ENCODE results near the gene TUFM.
"Not testable (repeated sequence)": the region's sequence is repeated elsewhere in the genome, so short reads cannot be mapped to it uniquely, and the experiment has no call there.

TUFM gene

DNA sequence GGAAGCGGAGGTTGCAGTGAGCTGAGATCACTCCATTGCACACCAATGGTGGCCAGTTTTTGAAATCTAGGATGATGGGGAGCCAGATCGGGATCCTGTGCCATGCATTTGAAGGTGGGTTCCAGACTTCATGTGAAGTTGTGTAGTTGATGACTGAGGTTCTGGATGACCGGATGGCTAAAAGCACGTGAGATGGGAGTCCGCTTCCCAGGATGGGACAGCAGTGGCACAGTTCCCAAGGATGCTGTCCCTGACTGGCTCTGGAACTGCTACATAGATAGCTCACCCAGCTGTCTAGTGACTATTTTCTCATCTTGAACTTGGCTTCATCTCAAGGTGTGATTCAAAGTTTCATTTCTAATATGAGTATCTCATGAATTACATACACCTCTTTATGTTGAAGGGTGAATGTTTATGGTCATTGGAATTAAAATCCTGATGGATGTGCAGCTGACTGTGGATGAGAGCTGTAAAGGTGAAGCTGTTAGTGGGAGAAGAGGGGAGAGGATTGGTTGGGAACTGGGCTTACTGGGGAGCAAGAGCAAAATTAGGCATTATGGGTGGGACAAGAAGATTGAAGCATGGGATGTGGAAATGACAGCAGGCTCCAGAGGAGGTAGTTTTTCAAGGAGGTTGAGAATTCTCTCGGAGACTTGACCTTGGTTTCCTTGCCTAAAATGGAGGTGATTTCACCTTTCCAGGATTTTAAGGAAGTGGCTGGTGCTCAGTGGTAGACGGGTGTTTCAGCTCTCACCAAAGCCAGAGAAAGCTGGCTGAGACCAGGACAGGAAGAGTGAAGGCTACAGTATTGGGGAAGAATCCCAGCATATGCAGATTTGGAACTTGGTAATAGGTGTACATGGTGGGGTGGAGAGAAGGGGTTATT, 8.2 kb downstream of the TUFM start:
- no peak for DNase-seq

DNA sequence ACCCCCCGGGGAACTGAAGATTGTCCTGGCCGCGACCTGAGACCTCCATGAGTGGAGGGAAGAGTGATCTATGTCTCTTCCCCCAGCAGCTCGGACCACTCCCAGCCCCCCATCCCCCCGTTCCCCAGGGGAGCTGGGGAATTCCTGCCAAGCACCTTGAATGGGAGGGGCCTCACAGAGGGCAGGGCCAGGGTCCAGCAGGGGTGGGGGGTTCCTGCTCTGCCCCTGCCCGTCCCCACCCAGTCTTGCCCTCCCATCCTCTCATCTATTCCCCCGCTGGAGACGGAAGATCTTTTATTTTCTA, 9.4 kb downstream of the TUFM start:
- no peak for DNase-seq

DNA sequence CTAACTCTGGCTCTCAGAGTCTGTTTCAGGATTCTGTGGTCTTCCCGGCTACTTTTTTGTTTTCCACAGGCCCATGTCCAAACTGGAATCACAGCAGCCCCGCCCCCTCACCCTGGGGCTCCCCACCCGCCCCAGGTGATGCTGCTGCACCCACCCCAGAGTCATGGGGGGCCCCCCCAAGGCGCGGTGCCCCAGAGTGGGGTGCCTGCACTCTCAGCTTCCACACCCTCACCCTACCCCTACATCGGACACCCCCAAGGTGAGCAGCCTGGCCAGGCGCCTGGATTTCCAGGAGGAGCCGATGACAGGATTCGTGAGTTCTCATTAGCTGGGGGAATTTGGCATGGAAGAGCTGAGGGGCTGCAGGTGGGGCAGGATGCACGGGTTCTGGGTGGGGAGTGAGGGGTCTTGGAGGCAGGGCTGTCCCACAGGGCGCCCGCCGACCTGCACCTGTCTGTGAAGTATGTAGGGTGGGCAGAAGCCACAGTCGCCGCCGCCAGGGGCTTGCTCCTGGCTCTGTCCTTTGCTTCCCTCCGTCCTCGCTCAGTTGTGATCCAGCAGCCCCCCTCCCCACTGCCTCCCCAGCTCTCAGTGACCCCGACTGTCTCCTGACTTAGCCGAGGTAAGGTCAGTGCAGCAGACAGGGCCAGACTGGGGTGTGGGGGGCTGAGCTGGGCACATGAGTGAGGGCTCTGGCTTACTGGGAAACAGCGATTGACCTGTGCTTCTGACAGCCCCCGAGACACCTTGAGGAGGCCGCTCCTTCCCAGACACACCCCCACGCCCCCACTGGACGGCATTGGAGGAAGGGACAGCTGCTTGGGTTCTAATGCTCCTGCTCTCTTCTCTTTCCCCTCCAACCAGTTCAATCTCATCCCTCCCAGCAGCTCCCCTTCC, 10.0 kb downstream of the TUFM start:
- DNase-seq, result no peak

DNA sequence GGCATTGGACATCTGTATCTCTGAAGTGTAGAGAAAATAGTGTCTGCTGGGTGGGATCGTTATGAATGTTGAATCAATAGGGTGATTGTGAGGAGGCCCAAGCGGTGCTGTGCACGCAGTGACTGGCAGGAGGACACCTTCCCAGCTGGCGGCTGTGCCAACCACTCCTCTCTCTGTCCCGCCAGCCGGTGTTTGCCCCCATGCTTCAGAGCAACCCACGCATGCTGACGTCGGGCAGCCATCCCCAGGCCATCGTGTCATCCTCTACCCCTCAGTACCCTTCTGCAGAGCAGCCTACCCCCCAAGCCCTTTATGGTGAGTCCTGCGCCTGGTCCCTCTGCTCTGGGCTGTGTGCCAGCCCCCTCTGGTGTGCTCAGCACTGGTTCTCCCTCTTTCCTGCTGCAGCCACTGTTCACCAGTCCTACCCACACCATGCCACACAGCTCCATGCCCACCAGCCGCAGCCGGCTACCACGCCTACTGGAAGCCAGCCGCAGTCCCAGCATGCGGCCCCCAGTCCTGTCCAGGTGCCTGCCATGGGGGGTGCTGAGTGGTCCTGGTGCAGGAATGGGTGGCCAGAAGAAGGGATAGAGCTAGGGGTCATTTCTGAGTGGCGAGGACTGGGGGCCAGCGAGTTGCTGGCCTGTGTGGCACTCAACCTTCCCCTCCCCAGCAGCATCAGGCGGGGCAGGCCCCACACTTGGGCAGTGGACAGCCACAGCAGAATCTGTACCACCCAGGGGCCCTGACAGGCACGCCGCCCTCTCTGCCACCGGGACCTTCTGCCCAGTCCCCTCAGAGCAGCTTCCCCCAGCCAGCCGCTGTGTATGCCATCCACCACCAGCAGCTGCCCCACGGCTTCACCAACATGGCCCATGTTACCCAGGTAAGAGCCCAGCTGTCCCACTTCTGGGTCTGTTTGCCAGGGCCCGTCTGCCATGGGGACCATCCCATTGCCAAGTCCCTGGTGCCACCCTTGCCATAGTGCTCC, 11.0 kb downstream of the TUFM start:
- no peak for DNase-seq

DNA sequence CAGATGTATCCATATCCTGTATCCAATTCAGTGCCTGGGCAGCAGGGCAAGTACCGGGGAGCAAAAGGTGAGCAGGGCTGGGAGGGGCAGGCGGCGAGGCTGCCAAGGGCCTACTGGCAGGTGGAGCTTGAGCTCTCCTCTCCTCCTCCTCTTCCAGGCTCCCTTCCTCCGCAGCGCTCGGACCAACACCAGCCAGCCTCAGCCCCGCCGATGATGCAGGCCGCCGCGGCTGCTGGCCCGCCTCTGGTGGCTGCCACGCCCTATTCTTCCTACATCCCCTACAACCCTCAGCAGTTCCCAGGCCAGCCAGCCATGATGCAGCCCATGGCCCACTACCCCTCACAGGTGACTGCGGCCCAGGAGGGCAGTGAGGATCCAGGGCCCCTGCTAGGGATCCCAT, 11.8 kb downstream of the TUFM start:
- no peak for DNase-seq

DNA sequence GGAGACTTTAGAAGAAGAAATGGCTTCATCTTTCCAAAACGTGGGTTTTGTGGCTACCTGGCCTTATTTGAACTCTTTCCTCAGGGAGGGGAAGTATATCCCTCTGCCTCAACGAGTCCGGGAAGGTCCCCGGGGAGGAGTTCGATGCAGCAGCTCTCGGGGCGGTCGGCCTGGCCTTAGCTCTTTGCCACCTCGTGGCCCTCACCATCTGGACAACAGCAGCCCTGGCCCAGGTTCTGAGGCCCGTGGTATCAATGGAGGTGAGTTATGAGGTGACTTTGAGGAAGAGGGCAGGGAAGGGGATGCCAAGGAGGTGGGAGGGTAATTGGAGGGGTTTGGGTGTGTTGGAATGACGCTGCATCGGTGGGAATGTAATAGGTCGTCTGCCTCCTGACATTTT, 15.6 kb downstream of the TUFM start:
- DNase-seq, result no peak

DNA sequence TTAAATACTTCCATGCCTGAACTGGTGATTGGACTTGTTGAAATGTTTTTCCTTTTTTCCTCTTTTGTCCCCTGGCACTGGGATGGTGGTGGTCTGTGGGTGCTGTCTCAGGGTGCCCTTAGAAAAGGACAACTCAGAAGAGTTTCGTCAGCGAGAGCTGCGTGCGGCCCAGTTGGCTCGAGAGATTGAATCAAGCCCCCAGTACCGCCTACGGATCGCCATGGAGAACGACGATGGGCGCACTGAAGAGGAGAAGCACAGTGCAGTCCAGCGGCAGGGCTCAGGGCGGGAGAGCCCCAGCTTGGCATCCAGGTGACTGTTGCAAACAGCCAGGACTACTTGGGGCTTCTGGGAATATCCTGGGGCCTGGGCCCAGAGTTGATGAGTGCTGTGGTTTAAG, 16.4 kb downstream of the TUFM start:
- no peak for DNase-seq

DNA sequence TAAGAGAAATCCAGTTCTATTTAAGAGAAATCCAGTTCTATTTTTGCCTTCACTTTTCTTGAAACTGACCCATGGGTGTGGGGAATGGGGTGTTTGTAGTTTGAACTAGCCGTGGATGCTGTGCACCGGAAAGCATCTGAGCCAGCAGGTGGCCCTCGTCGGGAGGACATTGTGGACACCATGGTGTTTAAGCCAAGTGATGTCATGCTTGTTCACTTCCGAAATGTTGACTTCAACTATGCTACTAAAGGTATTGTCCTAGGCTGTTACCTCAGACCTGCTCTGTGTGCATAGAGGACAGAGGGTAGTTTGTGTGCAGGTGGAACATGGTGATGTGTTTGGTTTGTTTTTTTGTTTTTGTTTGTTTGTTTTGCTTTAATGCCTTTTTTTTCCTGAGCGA, 20.0 kb downstream of the TUFM start:
- no peak for DNase-seq

DNA sequence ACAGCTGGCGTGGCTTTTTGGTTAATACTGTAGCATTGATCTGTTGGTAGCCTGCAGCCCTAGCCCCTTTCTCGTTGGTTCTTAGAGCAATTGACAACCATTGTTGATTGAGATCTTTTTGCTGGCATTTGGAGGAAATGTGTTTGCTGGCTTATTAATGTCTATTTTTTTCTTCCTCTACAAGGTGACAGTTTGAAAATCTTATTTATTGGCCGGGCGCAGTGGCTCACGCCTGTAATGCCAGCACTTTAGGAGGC, 21.5 kb downstream of the TUFM start:
- no peak for DNase-seq

DNA sequence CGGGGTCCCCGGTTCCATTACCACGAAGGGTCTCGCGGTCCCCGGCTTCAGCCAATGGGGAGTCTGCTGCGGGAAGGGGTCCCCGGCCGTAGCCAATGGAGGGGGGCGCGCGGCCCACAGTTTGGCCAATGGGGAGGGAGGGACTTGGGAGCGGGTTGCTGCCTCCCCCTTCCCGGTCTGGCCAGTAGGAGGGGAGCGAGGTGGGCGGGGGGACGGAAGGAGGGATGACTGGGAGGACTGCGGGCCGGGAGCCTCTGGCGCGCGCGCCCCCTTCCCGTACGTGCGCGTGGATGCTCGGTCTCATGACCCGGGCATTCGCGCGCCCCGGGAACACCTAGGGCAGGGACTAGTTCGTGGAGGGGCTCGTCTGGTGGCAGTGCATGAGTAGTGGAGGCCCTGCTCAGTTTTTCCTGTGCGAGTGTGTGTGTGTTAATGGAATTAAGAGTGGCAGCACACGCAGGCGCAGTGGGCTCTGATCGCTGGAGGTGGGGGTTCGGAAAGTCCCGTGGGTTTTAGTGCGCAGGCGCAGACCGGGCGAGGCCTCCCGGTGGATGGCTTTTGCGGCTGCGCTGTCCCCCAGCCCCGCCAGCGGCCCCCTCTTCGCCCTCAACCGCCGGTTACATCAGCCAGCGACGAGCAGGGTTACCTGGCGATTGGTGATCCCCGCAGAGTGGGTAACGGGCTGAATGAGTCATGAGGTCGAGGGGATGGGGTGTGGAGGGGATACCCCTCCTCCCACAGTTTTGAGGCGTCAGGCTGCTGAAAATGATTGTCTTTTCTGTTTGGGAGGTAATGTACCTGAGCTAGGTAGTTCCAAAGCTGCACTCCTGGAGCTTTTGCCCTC, 22.1 kb downstream of the TUFM start:
- peak; percentile 93 for DNase-seq

DNA sequence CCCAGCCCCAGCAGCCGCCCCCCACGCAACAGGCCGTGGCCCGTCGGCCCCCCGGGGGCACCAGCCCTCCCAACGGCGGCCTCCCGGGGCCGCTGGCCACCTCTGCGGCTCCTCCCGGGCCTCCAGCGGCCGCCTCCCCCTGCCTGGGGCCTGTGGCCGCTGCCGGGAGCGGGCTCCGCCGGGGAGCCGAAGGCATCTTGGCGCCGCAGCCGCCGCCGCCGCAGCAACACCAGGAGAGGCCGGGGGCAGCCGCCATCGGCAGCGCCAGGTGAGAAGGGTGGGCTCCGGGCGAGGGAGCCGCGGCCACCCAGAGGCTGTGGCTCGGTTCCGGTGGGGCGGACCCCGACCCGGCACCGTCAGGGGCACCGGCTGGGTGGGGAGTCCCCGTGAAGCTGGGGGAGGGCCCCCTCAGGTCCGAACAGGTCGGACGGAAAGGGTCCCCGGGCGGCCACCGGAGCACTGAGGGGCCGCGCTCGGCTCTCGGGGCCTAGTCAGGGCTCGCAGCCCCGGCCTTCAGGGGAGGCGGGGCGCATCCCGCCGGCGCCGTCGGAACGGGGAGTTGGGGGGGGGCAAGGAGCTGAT, 22.8 kb downstream of the TUFM start:
- no peak for DNase-seq

DNA sequence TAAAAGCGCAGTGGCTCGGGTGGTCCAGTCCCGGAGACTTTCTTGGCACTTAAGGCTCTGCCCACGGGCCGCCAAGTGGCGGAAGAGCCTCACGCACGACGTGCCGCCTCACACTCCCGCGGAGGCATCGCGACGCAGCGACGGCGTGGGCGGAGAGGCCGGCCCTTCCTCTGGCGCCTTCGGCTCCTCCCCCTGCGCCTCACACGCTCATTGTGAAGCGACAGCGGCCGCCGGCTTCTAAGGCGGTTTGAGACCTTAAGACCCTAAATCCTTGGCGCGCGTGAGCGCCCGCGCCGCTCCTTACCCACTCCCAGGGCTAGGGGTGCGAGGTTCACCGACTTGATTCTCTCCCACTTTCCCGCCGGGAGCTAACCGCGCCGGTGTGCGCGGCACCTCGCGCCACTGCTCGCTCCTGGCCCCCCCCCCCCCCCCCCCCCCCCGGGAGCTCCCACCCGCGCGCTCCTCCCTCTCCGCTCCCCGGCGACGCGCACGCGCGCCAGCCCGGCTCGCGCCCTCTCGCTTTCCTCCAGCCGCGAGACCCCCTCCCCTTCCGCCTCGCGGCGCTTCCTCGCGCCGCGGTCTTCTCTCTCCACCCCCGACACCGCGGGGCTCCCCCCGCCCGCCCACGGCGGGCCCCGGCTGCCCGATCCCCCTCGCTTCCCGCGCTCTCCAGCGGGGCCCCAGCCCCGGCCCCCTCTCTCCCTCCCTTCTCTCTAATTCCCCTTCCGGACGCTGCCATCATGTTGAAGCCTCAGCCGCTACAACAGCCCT, 23.4 kb downstream of the TUFM start, which contains the start of gene ATXN2L:
TSS of gene ATXN2L (plus strand) at position 480 of the 771 bp plus-strand sequence. CDS start at position 741, 261 bp downstream.
- peak; percentile 88 to 92 for DNase-seq

DNA sequence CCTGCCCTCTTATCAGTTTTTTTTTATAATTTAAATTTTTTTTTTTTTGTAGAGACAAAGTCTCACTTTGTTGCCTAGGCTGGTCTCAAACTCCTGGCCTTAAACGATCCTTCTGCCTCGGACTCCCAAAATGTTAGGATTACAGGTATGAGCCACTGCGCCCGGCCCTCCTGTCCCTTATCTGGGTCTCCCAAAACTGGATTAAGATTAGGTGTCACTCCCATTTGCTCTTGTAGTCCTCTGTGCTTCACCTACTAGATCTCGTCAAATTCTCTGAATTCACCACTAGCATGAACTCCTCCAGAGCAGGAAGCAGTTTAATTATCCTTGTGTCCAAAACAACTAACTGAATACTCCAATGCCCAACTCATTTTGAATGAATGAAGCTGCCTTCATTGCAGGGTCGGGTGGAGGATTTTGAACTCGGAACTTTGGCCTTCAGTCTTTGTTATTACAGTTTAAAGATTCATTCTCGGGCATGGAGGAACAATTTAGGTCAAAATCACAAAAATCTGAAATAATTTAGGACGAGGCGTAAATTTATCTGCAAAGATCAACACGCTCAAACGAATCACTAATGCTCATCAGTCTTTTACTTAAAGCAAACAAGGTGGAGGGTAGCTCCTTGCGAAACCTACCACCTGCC, 24.2 kb downstream of the TUFM start:
- DNase-seq, result no peak

DNA sequence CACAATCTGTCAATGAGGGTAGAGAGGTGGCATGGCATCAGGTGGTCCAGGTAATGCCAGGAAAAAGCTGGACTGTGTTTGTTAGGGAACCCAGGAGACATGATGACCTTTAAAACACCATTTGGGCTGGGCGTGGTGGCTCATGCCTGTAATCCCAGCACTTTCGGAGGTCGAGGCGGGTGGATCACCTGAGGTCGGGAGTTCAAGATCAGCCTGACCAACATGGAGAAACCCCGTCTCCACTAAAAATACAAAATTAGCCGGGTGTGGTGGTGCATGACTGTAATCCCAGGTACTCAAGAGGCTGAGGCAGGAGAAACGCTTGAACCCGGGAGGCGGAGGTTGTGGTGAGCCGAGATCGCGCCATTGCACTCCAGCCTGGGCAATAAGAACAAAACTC, 25.6 kb downstream of the TUFM start:
- DNase-seq, result not testable (repeated sequence)

DNA sequence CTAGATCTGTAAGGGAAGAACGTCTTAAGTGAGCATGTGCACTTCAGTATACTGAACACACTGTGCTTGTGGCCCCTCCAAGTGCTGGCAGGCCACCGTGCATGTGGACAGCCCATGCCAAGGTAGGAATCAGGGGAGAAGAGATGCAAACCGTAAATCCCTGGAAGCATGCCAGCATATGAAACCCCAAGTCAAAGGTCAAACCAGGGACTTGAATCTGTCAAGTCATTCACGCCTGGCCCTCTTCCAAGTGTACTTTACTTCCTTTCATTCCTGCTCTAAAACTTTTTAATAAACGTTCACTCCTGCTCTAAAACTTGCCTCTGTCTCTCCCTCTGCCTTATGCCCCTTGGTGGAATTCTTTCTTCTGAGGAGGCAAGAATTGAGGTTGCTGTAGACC, 26.1 kb downstream of the TUFM start:
- DNase-seq, result no peak

DNA sequence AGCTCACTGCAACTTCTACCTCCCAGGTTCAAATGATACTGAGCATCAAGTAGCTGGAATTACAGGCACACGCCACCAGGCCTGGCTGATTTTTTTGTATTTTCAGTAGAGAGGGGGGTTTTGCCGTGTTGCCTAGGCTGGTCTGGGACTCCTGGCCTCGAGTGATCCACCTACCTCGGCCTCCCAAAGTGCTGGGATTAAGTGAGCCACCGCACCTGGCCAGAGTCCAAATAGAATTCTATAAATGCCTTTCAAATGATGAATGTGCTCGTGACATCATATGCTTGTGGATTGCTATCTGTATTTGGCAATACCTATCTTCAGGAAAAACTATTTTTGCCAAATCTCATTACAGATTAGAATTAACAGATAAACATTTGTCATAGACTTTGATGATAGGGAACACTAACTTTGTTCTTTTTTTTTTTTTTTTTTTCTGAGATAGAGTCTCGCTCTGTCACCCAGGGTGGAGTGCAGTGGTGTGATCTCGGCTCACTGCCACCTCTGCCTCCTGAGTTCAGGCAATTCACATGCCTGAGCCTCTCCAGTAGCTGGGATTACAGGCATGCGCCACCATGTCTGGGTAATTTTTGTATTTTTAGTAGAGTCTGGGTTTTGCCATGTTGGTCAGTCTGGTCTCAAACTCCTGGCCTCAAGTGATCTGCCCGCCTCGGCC, 38.6 kb downstream of the TUFM start:
- not testable (repeated sequence) for DNase-seq

DNA sequence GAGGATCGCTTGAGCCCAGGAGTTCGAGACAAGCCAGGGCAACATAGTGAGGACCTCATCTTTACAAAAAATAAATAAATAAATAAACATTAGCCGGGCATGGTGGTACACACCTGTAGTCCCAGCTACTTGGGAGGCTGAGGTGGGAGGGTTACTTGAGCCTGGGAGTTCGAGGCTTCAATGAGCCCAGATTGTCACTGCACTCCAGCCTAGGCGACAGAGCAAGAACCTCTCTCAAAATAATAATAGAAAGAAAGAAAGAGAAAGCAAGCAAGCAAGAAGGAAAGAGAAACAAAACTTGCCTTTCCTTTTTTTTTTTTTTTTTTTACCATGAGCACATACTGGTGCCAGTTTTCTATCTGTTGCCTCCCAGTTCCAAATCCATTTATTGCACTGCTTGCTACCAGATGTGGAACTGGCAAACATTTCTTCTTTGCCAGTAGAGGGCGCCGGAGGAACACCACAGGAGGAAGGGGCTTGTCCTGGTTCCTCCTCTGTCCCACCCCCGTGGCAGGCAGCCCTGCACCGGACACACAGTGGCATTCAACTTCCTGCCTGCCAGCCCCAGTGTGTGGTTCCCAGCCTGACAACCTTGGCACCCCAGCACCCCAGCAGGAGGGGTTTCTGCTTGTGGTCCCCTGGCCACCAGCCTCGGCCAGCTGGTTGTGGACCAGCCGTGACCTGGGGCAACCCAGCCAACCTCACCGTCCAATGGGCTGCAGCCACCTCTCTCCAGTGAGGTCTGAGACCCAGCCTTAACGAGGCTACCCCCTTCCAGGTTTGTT, 43.7 kb downstream of the TUFM start:
- DNase-seq, result not testable (repeated sequence)
